C4-2B (cell line): Measurements from ENCODE around the gene ACOT8.
A peak's percentile ranks its signal among the peaks of the same experiment; 100 is the strongest.
"Not testable (repeated sequence)": the region's sequence is repeated elsewhere in the genome, so short reads cannot be mapped to it uniquely, and the experiment has no call there.

Experiments used
- H3K27ac ChIP-seq: fragments of 450-650 bp; 2 replicates; pipeline ENCODE4 v1.5.1; 2017
- ZFX ChIP-seq: fragments of 450-650 bp; IDR thresholded peaks from 2 replicates; pipeline ENCODE4 v1.6.1; 2017
- TF ChIP-seq, protein P1 (sequence below): fragments of 450-650 bp; conservative IDR thresholded peaks from 2 replicates; pipeline ENCODE4 v1.5.1; 2017; ENCODE audit warnings: mild to moderate bottlenecking

The ACOT8 gene

DNA sequence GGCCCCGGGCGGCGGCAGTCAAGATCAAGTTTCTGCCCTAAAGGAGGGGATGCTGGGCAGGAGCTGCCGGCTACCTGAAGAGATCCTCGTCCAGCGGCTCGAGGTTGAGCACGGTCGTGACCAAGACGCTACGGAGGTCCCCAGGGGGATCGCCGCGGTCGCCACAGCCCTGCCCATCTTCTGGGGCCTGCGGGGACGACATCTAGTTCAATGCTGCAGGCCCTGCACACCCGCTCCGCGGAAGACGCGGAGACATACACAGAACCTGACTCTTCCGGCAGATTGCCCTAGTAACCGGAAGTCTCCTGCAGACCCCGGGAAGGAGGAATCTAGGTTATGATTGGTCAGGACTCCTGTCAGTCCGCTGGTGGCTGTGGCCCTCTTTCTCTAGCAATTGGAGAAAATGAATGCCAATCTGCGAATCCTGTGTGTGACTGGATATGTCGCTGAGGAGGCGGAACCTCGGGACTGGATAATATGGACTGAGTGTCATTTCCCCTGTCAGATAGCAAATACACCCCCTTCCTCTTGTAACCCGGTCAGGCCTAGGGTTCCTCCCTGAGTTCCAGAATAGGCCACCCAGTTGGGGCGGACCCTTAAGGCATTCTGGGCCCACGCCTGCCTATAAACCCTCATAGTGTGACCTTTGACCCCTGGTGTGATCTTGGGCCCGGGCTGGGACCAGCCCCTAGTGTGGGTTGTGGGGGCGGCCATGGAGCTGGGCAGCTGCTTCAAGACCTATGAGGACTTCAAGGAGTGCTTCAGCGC, at the start of gene ACOT8, which contains the start of gene ZSWIM3:
Gene ACOT8, minus strand, starts transcription at position 279 of the 768 bp plus-strand sequence. Its CDS starts 77 bp downstream, at position 202.
Gene ZSWIM3, plus strand, starts transcription at position 501 of the 768 bp plus-strand sequence. Its CDS starts 212 bp downstream, at position 713.
- TF ChIP-seq, protein P1, sequence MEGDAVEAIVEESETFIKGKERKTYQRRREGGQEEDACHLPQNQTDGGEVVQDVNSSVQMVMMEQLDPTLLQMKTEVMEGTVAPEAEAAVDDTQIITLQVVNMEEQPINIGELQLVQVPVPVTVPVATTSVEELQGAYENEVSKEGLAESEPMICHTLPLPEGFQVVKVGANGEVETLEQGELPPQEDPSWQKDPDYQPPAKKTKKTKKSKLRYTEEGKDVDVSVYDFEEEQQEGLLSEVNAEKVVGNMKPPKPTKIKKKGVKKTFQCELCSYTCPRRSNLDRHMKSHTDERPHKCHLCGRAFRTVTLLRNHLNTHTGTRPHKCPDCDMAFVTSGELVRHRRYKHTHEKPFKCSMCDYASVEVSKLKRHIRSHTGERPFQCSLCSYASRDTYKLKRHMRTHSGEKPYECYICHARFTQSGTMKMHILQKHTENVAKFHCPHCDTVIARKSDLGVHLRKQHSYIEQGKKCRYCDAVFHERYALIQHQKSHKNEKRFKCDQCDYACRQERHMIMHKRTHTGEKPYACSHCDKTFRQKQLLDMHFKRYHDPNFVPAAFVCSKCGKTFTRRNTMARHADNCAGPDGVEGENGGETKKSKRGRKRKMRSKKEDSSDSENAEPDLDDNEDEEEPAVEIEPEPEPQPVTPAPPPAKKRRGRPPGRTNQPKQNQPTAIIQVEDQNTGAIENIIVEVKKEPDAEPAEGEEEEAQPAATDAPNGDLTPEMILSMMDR = no peak
- peak; percentile 46; the same call in 1 of the 2 replicates for TF ChIP-seq ZFX
- peak within 1 kb of the TSS; percentile 73 for H3K27ac ChIP-seq

DNA sequence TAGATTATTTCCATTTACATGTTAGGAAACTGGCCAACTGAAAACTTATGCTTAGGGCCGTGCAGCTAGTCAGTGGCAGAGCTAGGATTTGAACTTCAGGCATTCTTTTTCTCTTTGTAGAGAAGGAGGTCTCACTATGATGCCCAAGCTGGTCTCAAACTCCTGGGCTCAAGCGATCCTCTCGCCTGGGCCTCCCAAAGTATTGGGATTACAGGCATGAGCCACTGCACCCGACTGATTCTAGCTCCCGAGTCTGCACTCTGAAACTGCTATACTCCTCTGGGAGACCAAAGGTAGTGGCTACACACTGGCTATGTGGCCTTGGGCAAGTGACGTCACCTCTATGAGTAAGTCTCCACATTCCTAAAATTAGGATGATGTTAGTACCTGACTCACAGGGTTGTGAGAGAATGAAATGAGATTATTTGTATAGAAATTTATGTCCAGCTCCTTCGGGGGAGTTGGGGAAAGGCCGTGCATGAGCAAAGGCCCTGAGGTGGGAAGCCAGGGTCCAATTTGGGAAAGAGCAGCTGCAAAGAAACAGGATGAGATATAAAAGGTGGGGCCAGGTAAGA, 48.4 kb upstream of the ACOT8 start:
- H3K27ac ChIP-seq = no peak overlapping the region
- TF ChIP-seq, protein P1 = no peak
- TF ChIP-seq ZFX = no peak

DNA sequence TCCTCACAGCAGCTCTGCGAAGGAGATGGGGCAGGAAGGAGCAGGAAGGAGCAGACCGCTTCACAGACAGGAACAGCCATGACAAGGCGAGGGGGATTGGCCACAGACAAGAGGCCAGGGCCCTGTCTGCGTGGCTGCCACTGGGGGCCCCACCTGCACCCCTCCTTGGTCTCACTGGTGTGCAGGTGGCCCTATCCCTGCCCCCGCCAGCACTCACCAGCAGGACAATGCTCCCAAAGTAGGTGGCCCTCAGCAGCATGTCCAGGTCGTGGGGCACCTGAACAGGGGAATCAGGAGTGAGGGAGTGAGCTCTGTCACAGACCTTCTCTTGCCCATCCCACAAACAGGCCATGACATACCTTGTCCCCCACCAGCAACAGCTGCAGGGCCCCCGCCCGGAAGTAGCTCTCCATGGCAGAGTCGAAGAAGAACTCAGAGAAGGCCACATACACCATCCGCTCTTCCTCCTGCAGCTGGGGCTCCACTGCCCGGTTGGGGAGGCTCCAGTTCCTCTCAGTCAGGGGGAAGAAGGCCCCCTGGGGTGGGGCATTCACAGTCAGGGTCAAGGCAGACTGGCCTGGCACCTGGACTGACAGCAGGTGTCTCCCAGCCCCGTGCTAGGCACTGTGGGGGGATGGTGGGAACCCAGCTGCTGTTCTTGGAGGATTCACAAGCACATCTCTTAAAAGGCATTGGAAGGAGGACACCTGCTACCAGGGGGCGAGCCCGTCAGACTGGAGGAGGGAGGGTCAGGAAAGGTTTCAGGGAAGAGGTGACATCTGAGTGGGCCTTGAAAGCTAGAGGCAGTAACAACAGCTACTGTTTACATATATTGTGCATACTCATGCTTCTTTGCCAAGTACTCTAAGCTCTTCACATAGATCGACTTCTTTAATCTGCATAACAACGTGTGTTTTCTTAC, 47.7 kb upstream of the ACOT8 start:
- H3K27ac ChIP-seq = no peak overlapping the region
- no peak for TF ChIP-seq ZFX
- TF ChIP-seq, protein P1 = no peak

DNA sequence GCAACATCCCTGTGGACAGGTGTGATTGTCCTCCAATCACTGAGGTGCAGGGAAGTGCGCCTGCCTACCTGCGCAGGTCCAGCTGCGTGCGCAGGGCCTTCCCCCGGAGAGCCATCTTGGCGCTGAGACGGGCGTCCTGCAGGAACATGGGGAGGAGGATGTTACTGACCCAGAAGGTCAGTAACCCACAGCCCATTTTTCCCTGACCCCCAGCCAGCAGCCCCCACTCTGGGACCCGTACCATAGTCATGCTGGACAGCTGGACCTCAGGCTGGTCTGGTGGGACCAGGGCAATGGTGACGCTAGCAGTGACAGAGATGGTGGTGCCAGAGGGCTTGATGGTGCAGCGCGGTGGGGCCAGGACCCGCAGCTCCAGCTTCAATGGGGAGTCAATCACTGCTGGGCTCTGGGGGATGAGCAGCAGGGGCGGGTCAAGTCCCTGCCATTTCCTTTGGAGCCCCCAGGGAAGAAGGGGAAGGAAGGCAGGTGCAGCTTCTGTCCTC, 45.1 kb upstream of the ACOT8 start:
- H3K27ac ChIP-seq = no peak overlapping the region
- TF ChIP-seq, protein P1 = no peak
- TF ChIP-seq ZFX = no peak

DNA sequence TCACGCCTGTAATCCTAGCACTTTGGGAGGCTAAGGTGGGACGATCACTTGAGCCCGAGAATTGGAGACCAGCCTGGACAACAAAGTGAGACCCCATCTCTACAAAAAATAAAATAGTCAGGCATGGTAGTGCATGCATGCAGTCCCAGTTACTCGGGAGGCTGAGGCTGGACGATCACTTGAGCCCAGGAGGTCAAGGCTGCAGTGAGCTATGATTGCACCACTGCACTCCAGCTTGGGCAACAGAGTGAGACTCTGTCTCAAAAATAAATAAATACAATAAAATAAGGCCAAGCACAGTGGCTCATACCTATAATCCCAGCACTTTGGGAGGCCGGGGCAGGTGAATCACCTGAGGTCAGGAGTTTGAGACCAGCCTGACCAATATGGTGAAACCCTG, 44.1 kb upstream of the ACOT8 start:
- H3K27ac ChIP-seq = not testable (repeated sequence)

DNA sequence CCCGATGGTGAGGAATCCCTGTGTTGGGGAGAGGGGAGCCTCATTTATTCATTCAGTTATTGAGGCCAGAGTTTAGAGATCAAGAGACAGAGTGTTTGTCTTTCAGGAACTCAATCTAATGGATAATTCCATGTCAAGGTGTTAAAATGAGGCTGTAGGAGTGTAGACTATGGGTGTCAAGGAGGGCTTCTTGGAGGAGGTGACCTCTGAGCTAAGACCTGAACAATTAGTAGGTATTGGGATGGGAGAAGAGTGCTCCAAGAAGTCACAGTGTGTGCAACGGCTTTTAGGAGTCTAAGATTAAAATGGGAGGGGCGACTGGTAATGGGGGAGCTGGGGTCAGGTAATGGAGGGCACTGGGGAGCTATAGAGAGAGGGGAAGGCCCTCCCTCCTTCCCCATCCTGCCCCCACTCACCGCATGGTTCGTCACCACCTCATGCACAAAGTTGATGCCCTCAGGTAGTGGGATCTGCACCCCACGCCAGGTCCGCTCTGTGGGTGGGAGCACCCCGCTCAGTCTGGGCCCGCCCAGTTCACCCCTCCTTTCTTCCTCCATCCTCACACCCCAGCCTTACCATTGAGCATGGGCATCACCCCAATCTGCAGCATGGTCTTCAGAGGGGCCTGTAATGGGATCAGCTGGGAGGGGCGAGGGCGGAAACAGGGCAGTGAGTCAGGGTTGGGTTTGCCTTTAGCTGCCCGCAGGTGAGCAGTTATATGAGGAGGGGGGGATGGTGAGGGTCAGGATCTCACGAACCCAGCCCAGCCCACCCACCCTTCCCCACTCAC, 42.0 kb upstream of the ACOT8 start:
- no peak for TF ChIP-seq ZFX
- TF ChIP-seq, protein P1 = no peak
- no peak overlapping the region for H3K27ac ChIP-seq

DNA sequence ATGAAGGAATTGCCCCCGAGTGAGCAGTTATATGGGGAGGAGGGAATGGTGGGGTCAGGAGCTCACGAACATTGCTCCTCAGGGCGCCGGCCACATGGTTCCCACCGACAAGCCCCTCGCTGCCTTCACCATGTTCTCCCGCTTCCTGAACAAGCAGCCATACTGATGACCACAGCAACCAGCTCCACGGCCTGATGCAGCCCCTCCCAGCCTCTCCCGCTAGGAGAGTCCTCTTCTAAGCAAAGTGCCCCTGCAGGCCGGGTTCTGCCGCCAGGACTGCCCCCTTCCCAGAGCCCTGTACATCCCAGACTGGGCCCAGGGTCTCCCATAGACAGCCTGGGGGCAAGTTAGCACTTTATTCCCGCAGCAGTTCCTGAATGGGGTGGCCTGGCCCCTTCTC, 41.1 kb upstream of the ACOT8 start:
- H3K27ac ChIP-seq = no peak overlapping the region

More for the DNA sequence above, 41.1 kb upstream of the ACOT8 start:
- no peak for TF ChIP-seq ZFX
- TF ChIP-seq, protein P1 = no peak
